Stimulated activated CD4-positive, alpha-beta T cell treated with anti-CD3 and anti-CD28 coated beads, Interleukin-2, amount 100 ng/mL, for 48 hours (primary cell): ENCODE data around the gene YBX1.

Experiments used
- DNase-seq, 2 donors: peaks; one replicate each; pipeline ENCODE4 v3.0.0-alpha.2; 2020

The YBX1 gene

DNA sequence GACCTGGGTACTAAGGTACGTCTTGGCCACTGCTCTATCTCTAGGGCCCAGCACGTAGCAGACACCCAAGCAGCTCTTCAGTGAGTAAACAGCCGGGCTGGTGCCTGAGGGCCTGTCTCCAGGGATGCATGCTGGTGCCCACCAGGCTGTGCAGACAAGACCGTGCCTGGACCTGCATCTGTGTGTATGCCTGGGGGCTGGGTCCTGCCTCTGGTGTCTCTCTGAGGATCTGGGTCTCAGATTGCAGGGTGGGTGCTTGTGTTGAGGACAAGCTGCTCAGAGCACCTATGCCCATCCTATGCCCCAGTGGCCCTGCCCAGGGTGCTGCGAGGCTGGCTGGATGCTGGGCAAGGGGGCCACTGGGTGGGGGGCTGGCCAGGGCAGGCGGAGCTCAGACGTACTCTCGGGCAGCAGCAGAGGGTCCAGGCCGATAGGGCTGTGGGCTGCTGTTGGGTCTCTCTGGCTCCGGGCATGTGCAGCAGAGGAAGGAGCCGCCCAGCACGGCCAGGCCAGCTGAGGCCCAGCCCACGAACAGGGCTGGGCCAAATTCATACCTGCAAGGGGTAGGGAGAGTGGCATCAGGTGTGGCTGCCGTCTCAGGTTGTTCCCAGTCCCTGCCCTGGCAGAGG is 53.4 kb downstream of the YBX1 start:
- no peak for DNase-seq

DNA sequence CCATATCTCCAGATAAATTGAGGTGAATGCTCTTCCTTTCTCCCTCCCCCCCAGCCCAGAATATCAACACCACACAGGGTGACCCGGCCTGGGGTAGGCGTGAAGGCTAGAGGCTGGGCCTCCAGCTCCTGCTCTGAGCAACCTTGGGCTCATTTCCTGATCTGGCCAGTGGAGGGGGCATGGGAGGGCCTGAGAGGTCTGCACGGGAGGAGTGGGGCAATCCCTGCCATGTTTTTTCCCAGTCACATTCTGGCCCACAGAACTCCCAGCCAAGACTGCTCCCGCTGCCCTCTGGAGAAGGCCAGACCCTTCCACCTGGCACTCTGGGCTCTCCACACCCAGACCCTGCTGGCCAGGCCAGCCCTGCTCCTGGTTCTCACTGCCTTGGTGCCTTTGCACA is 53.9 kb downstream of the YBX1 start:
- no peak for DNase-seq

DNA sequence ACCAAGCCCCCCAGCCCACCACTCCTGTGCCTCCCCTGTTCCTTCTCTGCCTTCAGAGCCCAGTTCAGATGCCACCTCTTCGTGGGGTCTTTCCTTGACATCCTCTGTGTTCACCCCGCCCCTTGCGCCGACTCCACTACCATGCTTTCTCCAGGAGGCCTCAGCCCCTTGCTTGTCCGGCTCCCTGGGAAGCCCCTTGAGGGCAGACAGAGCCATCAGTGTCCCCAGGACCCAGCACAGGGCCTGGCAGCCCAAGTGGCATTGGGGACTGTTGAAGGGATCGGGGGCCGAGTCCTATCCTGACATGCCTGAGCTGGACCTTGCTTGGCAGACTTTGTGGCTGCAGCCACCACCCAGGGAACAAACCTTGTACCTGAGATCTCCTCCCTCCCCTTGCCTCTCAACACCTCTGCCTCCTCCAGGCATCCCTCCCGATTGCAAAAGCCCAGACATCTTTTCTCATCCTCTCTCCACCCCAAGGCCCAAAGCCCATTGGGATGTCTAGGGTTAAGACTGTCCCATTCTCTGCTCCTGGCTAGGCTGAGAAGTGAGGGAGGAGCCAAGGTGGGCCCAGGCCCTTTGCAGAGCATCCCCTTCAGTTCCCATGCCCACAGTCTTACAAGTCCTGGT is 54.5 kb downstream of the YBX1 start:
- no peak for DNase-seq

DNA sequence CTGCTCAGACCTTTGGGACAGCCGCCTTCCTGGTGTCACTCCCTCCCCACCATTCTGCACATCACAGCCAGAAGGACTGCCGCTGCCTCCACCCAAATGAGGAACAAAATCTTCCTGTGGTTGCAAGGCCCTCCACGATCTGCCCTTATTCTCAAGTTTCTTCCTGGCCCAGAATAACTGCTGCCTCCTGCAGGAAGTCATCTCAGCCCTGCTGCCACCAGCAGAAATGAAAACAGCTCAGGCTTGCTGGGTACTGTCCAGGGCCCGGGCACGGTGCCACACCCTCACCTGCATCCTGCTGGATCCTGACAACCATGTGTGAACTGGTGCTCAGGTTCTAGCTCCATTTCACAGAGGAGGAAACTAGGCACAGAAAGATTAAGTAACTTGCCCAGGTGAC is 55.0 kb downstream of the YBX1 start:
- no peak for DNase-seq

DNA sequence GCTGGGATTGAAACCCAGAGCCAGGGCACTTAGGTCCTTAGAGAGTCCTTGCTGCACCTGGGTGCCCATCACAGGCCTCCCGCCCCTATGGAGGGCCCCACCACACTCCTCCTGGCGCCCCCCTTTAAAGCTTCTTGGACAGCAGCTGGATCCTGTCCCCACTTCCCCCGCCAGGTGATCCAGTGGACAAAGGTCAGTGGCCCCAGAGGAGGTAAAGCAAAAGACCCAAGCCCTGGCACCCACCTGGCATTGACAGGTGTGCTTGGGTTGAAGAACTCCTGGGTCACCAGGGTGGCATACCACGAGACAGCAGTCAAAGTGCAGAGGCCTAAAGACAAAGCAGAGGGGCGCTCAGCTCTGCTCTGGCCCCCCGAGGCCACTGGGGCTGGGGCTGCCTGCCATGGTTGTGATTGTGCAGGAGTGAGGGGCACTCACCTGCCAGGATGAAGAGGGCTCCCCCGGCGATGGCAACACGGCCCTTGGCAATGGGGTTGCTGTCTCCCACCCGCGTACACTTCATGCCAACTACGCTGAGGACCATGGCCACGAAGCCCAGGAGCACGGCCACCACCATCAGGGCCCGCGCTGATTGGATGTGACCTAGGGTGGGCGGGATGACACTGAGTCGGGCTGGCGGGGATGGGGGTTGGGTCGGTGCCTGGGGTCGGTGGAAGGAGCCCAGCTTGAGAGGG is 55.9 kb downstream of the YBX1 start:
- DNase-seq: no peak

DNA sequence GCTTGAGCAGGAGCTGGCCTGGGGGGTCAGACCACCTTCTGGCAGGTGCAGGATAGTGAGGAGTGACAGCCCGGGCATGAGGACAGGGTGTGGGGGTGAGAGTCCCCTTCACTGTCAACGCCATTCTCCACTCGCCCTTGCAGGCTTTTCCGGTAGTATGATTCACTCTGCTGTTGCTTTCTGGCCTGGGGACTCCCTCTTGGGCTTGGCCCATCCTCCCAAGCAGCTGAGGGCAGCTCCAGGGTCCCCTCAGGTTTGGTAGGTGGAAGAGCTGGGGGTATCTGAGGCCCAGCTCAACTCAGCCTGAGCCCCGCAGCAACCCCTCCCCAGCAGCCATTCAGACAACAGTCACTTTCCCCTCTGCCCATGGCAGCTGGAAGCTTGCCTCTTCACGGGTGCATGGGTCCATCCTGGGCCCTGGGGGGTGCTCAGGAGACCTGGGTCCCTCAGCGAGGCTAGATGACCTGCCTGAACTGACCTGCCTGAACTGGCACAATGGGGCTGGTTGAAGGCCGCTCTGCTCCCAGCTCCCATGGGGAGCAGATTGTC is 56.5 kb downstream of the YBX1 start:
- no peak for DNase-seq

DNA sequence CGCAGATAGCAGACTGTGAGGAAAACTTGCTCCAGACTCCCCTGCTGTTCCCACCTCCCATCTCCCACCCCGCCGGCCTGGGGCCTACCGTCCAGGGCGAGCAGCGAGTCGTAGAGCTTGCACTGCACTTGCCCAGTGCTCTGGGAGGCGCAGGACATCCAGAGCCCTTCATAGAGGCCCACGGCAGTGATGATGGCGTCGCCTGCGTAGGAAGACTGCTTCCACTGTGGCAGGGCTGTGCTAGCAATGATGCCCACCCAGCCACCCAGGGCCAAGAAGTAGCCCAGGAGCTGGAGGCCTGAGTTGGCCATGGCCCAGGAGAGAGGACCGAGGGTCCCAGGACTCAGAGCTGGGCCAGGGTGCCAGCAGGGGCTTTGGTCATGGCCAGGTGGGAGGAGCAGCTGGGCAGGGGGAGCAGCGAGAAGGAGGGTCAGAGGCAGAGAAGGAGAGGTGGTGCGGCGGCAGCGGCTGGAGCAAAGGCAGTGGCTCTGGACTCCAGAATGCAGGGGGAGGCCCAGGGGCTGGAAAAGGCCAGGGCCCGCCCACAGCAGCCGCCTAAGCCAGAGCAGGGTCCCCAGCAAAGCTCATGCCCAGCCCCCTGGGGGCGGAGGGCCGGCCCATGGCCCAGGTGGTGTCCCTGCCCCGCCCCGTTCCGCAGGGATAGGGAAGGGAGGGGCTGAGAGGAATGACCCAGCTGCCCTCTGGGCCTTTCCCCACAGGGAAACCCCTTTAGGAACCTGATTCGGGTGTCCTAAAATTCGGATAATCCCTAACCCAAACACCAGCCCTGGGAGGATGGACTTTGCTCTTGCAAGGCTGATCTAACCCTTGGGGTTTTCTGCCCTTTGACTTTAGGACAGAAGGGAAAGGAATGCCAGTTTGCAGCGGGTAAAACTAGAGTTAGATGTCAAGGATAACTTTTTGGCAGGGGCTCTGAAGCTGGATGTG is 57.8 kb downstream of the YBX1 start, which contains the start of gene CLDN19:
Gene CLDN19 (minus strand): TSS at position 484 of the 948 bp plus-strand sequence. CDS start 173 bp downstream, at position 311.
- DNase-seq: no peak

DNA sequence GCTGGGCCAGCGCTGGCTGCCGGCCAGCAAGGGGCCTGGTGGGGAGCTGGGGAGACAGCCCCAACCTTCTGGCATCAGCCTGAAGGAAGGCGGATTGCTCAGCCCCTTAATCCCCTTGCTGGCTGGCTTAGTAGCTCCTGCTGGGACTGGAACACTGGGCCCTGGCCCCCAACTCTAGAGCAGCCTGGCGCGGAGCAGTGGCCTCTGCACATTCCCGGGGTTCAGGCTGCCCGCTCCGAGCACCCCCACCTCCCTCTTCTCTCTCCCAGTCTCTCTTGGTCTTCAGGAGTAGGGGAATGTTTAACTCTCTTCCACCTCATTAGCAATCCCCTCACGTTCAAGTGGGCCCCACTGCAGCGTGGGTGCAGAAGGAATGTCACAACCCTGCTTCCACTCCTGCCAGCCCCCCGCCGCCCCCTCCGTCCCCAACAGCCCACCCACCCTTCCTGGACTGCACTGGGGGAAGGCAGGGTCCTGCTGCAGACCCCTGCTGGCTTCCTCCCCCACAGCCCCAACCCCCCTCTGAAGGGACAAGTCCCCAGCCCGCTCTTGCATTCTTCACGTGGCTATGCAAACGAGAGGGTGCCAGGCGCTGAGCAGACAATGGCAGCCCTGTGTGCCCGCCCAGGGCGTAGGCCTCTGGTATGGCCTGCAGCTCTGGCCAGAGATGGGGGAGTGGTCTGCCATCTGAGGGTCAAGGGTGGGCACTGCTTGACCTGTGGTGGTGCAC is 58.8 kb downstream of the YBX1 start:
- no peak for DNase-seq

DNA sequence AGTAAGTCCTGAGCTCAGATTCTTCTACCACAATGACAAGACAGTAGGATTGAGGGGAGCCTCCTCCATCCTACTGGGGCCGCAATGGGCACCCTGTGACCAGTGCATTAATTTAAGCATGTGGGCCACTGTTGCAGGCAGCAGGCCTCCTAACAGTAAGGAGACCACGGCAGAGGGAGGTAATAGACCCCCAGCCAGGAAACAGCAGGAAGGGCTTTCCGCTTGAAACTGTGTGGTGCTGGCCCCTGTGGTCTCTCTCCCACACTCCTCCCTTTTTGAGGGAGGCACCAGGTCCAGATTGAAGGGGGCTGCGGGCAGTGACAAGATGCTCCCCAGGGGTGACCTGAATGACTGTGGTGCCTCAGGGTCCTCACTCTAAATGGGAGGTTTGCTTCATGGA is 59.5 kb downstream of the YBX1 start:
- no peak for DNase-seq

DNA sequence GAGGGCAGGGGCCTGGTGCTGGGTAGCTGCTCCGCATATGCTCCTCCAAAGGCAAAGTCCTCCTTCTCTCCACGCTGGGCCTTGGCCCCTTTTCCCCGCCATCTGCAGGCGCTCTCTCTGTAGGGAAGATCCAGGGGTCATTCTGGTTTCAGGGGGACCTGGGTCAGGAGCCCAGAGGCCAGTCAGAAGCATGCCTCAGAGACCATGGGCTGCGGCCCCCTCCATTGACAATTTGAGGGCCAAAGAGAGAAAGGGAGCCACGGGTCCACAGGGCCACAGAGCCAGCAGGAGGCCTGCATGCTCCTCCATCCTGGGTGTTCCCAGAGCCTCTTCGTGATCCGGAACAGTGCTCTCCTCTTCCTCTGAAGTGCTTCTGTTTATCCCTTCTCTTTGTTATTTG is 59.9 kb downstream of the YBX1 start:
- DNase-seq: no peak

DNA sequence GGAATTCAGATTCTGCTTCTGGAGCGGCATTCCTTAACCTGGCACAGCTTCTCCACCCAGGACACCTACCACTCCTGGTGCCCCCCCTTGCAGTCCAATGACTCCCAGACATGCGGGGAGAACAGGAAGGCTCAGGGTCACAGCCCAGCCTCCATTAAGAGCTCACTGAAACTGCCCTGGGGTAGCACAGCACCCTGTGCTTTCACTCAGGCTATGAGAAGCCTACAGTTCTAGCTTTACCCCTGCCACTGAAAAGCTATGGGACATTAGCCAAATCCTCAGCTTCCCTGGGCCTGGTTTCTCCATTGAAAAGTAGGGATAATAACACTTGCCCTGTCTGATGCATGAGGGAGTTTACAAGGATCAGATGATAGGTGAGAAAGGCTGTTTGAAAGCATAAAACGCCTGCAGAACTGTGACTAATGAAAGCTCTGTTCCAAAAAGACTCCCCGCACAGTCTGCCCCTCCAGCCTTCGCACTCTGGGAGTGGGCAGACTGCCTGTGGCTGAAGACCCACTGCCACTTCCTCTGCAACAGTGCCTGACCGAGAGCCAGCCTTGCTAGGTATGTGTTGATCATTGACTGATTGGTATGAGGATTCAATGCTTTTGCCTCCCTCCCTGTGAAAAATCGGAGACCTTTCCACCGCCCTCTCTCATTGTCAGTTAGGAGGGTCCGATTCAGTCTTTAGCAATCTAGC is 60.5 kb downstream of the YBX1 start:
- no peak for DNase-seq

DNA sequence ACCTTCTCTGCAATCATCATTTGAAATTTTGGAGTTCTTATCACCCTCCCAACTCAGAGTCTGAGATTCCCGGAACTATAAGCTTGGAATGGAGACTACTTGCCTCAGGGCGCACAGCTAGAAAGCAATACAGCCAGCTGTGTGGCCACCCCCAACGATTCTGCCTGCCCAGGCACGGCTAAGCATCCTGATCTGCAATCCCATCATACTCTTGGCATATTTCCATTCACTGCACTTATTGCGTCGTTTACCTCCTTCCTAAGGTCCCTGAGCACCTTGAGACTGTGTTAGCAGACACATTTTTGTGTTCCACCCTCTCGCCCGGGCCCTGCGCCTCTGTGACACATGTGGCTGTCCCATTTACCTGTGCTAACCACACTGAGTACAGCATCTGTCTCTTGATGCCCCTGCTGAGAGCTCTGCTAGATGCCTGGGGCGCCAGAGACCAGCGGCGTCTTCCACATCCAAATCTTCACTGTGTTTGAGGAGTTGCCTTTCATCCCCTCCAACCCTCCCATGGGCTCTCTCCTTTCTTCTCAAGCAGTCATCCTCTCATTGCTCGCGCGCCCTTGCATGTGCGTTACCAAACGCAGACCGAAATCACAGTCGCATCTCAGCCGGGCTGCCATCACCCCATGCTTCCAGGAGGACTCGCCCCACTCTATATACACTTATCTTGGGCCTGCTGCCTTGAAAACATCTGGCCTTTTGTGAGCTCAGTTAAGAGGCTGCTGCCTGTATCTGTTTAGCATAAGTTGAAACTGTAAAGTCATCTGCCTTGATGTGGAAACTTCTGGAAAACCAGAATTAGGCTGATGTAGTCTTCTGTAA is 61.3 kb downstream of the YBX1 start:
- DNase-seq: no peak

DNA sequence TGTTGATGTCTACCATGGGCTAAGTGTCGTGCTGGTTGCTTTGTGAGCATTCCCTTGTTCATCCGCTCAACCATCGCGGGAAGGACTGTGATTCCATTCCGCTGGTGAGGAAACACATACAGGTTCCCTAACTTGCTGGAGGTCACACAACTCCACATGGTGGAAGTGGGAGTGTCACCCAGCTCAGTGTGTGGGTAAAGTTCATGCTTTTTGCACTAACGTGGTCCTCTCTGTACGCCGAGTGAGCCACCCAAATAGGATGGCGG is 61.9 kb downstream of the YBX1 start:
- DNase-seq: no peak

DNA sequence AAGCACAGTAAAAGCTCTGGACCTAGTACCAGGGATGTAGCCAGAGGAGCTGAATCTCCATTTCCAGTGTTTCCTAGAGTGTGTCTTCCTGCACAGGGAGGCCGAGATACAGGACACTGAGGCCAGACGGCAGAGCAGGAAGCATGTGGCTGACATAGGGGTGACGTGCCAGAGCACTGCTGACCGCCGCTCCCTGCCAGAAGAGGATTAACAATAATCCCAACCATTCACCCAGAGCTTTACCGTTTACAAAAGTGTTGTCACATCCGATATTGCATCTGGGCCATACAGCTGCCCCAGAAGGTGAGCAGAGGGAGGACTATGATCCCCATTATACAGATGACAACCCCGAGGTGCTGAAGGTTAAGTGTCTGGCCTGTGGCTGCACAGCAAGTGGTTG is 63.6 kb downstream of the YBX1 start:
- no peak for DNase-seq

DNA sequence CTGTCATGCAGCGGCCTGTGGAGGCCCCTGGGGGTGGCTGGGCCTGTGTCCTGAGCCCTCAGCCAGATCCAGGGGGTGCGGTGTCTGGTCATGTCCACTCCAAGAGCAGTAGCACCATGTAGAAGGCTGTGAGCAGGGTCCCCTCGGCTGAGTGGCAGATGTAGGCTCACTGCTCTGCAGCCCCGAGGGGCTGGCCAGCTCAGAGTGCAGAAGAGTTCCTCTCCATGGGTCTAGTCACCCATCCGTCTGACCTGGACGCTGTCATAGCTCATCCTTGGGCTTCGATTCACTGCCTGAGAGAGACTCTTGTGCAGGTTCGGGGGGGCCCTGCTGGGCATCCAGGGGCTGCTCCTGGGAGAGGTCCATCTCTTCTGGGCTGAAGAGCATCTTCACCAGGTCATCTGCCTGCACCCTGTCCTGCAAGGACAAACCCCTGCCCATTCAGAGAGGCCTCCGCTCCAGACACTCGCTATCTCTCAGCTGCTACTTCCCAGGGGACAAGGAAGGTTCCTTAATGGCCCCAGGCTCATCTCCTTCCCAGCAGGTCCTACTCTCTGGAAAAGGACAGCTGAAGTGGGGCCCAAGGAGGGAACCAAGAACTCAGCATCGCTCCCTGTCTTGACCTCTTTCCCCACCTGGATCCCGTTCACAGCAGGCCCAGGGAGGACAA is 64.4 kb downstream of the YBX1 start:
- no peak for DNase-seq

DNA sequence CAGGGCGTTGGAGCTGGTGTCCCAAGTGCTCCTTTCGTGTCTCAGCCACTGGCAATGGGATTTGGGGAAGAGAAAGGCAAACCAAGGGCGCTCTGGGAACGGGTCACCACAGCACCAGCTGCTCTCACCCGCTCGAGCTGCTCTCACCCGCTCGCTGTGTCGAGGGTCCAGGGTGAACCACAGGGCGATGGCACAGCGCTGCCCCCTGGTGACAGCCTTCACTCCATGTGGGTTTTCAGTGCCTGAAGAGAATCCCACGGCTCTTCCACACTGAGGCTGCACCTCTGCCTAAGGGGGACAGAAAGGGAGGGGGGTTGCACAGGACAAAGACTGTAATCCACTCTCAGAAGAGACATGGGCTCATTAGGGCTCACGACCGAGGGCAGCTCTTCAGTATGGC is 64.9 kb downstream of the YBX1 start:
- peak; percentile 30 to 36 for DNase-seq

DNA sequence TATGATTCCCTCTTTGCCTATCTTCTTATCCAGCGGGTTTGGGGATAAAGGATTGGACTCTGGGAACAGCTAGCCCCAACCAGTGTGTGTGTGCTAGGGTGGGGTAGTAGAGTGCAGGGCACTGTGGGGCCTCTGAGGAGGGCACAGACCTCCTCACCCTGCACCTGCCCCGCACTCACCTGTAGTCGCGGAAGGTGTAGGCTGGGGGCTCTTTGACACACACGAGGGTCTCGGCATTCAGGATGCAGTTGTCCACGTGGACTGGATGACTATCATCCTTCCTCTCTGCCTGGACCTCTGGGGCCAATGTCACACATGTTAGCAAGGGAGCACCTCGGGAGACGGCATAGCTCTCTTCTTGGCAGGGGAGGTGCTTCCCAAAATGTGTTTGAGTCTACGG is 65.8 kb downstream of the YBX1 start:
- DNase-seq: no peak

DNA sequence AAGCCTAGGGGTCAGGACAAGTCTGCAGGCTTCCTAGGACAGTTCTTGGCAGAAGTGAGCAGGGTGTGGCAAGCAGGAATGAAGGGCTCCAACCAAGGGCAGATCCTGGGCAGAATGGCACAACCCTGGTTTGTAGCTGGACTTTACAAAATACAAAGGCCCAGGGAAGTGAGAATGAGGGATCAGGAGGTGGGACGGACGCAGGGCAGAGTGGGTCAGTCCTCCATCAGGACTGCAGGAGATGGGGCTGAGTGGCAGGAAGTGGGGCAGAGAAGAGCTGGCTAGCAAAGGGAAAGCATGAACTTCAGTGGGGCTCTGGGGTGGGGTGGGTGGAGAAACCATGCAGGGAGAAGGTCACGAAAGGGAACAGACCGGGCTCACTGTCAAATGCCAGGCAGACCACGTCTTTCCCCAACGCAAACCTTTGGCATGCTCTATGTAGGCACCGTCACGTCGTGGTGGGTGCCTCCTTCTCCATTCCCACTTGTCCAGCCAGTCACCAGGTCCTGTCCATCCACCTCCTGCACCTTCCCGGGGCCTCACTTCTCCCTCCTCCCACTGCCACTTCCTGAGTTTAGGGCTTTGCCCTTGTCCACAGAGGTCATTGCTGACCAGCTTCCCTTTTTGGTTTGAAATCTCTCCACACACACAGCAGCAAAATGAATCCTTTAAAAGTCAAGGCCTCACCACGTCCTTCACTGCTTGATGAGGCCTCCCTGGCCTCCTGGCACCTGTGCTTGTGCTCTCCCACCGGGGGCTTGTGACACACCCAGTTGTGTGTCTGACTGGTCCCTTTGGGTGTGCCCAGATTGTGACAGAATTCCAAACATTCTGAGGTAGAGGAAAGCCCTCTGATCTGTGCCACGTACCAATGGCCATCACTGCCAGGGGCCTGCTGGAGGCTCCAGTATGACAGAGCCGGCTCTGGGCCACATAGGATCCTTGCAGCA is 66.5 kb downstream of the YBX1 start:
- no peak for DNase-seq

DNA sequence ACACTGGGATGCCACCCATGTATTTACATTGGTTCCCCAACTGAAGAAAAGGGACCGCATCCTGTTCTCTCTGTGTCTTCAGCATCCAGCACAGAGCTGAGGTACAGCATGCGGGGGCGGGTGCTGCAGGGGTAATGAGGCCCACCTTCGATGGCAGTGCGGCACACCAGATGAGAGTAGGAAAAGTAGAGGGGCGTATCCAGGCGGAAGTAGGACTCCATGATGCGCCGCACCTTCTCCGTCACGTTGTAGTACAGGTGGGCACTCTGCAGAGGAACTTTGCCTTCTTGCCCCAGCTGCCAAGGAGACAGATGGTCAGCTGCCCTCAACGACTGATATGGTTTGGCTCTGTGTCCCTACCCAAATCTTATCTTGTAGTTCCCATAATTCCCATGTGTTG is 67.8 kb downstream of the YBX1 start:
- no peak for DNase-seq
